ENCODE results near the gene TXLNB. TPM values are rescaled to one million over a fixed set of nuclear protein-coding genes. Genes with fewer than 3 reads are reported as not detected.

Gene TXLNB
- total RNA-seq, 3 donors from 2014 or later (not counting 1 experiment from before 2014, with no cell fraction given): 0.24 to 0.93 (median 0.50) TPM

- no peaks in the 10 kb centered on the region for H3K36me3 ChIP-seq (ENCODE audit: control insufficient read depth, insufficient read depth, low read length)
- no peak overlapping the region for H3K27ac ChIP-seq (ENCODE audit: low read length)
- TF ChIP-seq CTCF (IDR thresholded peaks at IDR 0.05): no peak
- Mint-ChIP-seq H3K27me3 (ENCODE audit: low read depth in 2 of 2) (no peaks in the 10 kb centered on the region), H3K36me3 (no peaks in the 10 kb centered on the region), H3K9me3 (no peaks in the 10 kb centered on the region), H3K27ac (no peak overlapping the region), H3K4me1 (peaks cover 26 to 30% of the 10 kb centered on the region in 2 donors), H3K4me3 (no peak overlapping the region)
- H3K4me3 ChIP-seq (ENCODE audit: low read length): no peak overlapping the region
- intact Hi-C loops (cut with micrococcal nuclease): no loop called here
- DNase-seq (no peak), ATAC-seq (no peak)
- H3K27me3 ChIP-seq (ENCODE audit: control insufficient read depth, insufficient read depth, low read length): no peaks in the 10 kb centered on the region
- H3K4me1 ChIP-seq (ENCODE audit: control insufficient read depth, insufficient read depth, low read length): peaks cover 5% of the 10 kb centered on the region
- H3K9me3 ChIP-seq (ENCODE audit: control insufficient read depth, insufficient read depth, low read length): no peaks in the 10 kb centered on the region
- WGBS (ENCODE audit: insufficient coverage): 0% methylated on average over 2 of the region's 2 CpGs
Measured at GRCh38 chr6:139247618-139248017, 44.2 kb downstream of the TXLNB start.

DNA sequence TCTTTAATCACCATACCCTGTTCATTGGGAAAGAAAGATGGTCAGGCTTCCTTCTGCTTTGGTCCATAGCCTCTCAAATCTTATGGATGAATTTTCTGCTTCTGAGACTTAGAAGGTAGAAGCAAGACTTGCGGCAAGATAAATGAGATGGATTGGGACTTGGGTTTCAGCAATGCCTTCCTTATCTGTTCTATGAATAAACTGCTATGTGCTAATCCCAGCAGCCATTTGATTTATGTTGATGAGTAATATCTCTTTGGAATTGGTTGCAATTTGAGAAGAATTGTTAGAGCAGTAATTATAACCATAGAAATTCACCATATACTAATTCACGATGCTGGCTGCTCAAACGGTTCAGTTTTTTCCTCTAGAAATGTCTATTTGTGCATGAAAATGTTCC lies 48.3 kb downstream of the TXLNB start:
- H3K4me3 Mint-ChIP-seq: no peak overlapping the region
- no peaks in the 10 kb centered on the region for H3K9me3 ChIP-seq (ENCODE audit: control insufficient read depth, insufficient read depth, low read length)
- H3K36me3 ChIP-seq (ENCODE audit: control insufficient read depth, insufficient read depth, low read length): no peaks in the 10 kb centered on the region
- no peaks in the 10 kb centered on the region for H3K9me3 Mint-ChIP-seq
- 96% methylated on average over 3 of the region's 3 CpGs for WGBS (ENCODE audit: insufficient coverage)
- no peaks in the 10 kb centered on the region for H3K27me3 ChIP-seq (ENCODE audit: control insufficient read depth, insufficient read depth, low read length)
- H3K4me3 ChIP-seq (ENCODE audit: low read length): no peak overlapping the region
- H3K4me1 Mint-ChIP-seq: peaks cover 0 to 10% of the 10 kb centered on the region in 2 donors
- H3K27ac Mint-ChIP-seq: no peak overlapping the region
- no peak overlapping the region for H3K27ac ChIP-seq (ENCODE audit: low read length)
- TF ChIP-seq CTCF (IDR thresholded peaks at IDR 0.05): no peak
- intact Hi-C loops (cut with micrococcal nuclease): no loop called here
- DNase-seq (no peak), ATAC-seq (no peak)
- H3K27me3 Mint-ChIP-seq (ENCODE audit: low read depth in 2 of 2): no peaks in the 10 kb centered on the region
- no peaks in the 10 kb centered on the region for H3K36me3 Mint-ChIP-seq
- no peaks in the 10 kb centered on the region for H3K4me1 ChIP-seq (ENCODE audit: control insufficient read depth, insufficient read depth, low read length)

- H3K4me3 Mint-ChIP-seq: no peak overlapping the region
- no peaks in the 10 kb centered on the region for H3K36me3 Mint-ChIP-seq
- Histone ChIP-seq H3K27me3 (ENCODE audit: control insufficient read depth, insufficient read depth, low read length) (no peaks in the 10 kb centered on the region), H3K36me3 (ENCODE audit: control insufficient read depth, insufficient read depth, low read length) (no peaks in the 10 kb centered on the region), H3K9me3 (ENCODE audit: control insufficient read depth, insufficient read depth, low read length) (no peaks in the 10 kb centered on the region), H3K4me1 (ENCODE audit: control insufficient read depth, insufficient read depth, low read length) (no peaks in the 10 kb centered on the region), H3K4me3 (ENCODE audit: low read length) (no peak overlapping the region), H3K27ac (ENCODE audit: low read length) (no peak overlapping the region)
- no peak overlapping the region for H3K27ac Mint-ChIP-seq
- peaks cover 0 to 10% of the 10 kb centered on the region in 2 donors for H3K4me1 Mint-ChIP-seq
- TF ChIP-seq CTCF (IDR thresholded peaks at IDR 0.05): no peak
- H3K9me3 Mint-ChIP-seq: no peaks in the 10 kb centered on the region
- 92% methylated on average over 29 of the region's 29 CpGs for whole genome bisulfite sequencing (ENCODE audit: insufficient coverage)
- H3K27me3 Mint-ChIP-seq (ENCODE audit: low read depth in 2 of 2): no peaks in the 10 kb centered on the region
- DNase-seq (no peak), ATAC-seq (no peak)
- intact Hi-C loops (cut with micrococcal nuclease): no loop called here
Measured at GRCh38 chr6:139242457-139243240, 49.1 kb downstream of the TXLNB start.
